H9 (cell line): Measurements from ENCODE around the gene MED22. TPM values are rescaled to one million over a fixed set of nuclear protein-coding genes. Genes with fewer than 3 reads are reported as not detected.

Experiments
- DNase-seq: peaks from one replicate; pipeline ENCODE4 v3.0.0-alpha.2; 2017
- H2AFZ ChIP-seq: one replicate; pipeline ENCODE4 v1.6.1; 2013; ENCODE audit warnings: mild to moderate bottlenecking, low read length, control low read depth, moderate library complexity
- H2AK5ac ChIP-seq: 2 replicates; pipeline ENCODE4 v1.6.1; 2013; ENCODE audit warnings: low read length, control low read depth, mixed read lengths; ENCODE audit not compliant: insufficient read length
- H2BK120ac ChIP-seq: one replicate; pipeline ENCODE4 v1.6.1; 2013; ENCODE audit warnings: low read depth, mild to moderate bottlenecking, low read length, control low read depth, inconsistent platforms; ENCODE audit not compliant: poor library complexity, severe bottlenecking
- H2BK12ac ChIP-seq: 2 replicates; pipeline ENCODE4 v1.6.1; 2013; ENCODE audit warnings: low read length, control low read depth, mixed read lengths, low read depth; ENCODE audit not compliant: insufficient read length
- H2BK15ac ChIP-seq: 2 replicates; pipeline ENCODE4 v1.6.1; 2013; ENCODE audit warnings: low read depth, low read length, control low read depth
- H2BK20ac ChIP-seq: one replicate; pipeline ENCODE4 v1.6.1; 2013; ENCODE audit warnings: low read depth, mild to moderate bottlenecking, low read length, control low read depth, inconsistent platforms; ENCODE audit not compliant: poor library complexity, severe bottlenecking
- H2BK5ac ChIP-seq: 2 replicates; pipeline ENCODE4 v1.6.1; 2013; ENCODE audit warnings: low read length, control low read depth, mixed read lengths; ENCODE audit not compliant: insufficient read length
- H3K14ac ChIP-seq: 2 replicates; pipeline ENCODE4 v1.6.1; 2013; ENCODE audit warnings: low read length, control low read depth; ENCODE audit not compliant: insufficient read depth
- H3K18ac ChIP-seq: 2 replicates; pipeline ENCODE4 v1.6.1; 2013; ENCODE audit warnings: low read depth, mild to moderate bottlenecking, mixed read lengths, low read length, control low read depth; ENCODE audit not compliant: insufficient read length
- H3K23ac ChIP-seq: 2 replicates; pipeline ENCODE4 v1.6.1; 2013; ENCODE audit warnings: low read length, control low read depth, mixed read lengths, low read depth; ENCODE audit not compliant: insufficient read length
- H3K23me2 ChIP-seq: 2 replicates; pipeline ENCODE4 v1.6.1; 2013; ENCODE audit warnings: low read depth, mild to moderate bottlenecking, mixed read lengths, low read length, control low read depth; ENCODE audit not compliant: insufficient read length, poor library complexity, severe bottlenecking
- H3K27ac ChIP-seq: 2 replicates; pipeline ENCODE4 v1.5.1; 2013; ENCODE audit warnings: low read length, control low read depth, mixed read lengths, low read depth; ENCODE audit not compliant: insufficient read length
- H3K27me3 ChIP-seq: 2 replicates; pipeline ENCODE4 v1.6.1; 2013; ENCODE audit warnings: low read length, control low read depth, inconsistent platforms; ENCODE audit not compliant: insufficient read depth
- H3K4ac ChIP-seq: 2 replicates; pipeline ENCODE4 v1.6.1; 2013; ENCODE audit warnings: low read depth, mild to moderate bottlenecking, control low read depth, inconsistent platforms, low read length, moderate library complexity
- H3K4me1 ChIP-seq: 2 replicates; pipeline ENCODE4 v1.6.1; 2013; ENCODE audit warnings: low read length, control low read depth, inconsistent platforms; ENCODE audit not compliant: insufficient read depth
- H3K4me2 ChIP-seq: 2 replicates; pipeline ENCODE4 v1.6.1; 2013; ENCODE audit warnings: low read length, control low read depth, mixed read lengths; ENCODE audit not compliant: insufficient read length, insufficient read depth
- H3K56ac ChIP-seq: 2 replicates; pipeline ENCODE4 v1.6.1; 2013; ENCODE audit warnings: low read depth, mild to moderate bottlenecking, mixed read lengths, low read length, control low read depth; ENCODE audit not compliant: insufficient read length
- H3K79me1 ChIP-seq: 2 replicates; pipeline ENCODE4 v1.6.1; 2013; ENCODE audit warnings: low read depth, mild to moderate bottlenecking, moderate library complexity, low read length, control low read depth, inconsistent platforms; ENCODE audit not compliant: insufficient read depth, poor library complexity, severe bottlenecking
- H3K79me2 ChIP-seq: 2 replicates; pipeline ENCODE4 v1.6.1; 2013; ENCODE audit warnings: low read length, control low read depth, inconsistent platforms; ENCODE audit not compliant: insufficient read depth
- H3K9ac ChIP-seq: 2 replicates; pipeline ENCODE4 v1.6.1; 2013; ENCODE audit warnings: low read length, control low read depth, mixed read lengths; ENCODE audit not compliant: insufficient read length; ENCODE audit errors: extremely low read depth
- H3K9me3 ChIP-seq: one replicate; pipeline ENCODE4 v1.6.1; 2013; ENCODE audit warnings: low read depth, low read length, inconsistent platforms; ENCODE audit not compliant: control insufficient read depth
- H3T11ph ChIP-seq: one replicate; pipeline ENCODE4 v1.6.1; 2013; ENCODE audit warnings: mild to moderate bottlenecking, low read length, control low read depth, inconsistent platforms
- H4K20me1 ChIP-seq: one replicate; pipeline ENCODE4 v1.6.1; 2013; ENCODE audit not compliant: control insufficient read depth, insufficient read length, insufficient read depth
- H4K5ac ChIP-seq: 2 replicates; pipeline ENCODE4 v1.6.1; 2013; ENCODE audit warnings: low read depth, mild to moderate bottlenecking, mixed read lengths, low read length, control low read depth; ENCODE audit not compliant: insufficient read length
- H4K8ac ChIP-seq: replicated peaks from 2 replicates; pipeline ENCODE4 v1.6.1; 2013; ENCODE audit warnings: low read length, control low read depth, mixed read lengths, low read depth; ENCODE audit not compliant: insufficient read length
- H4K91ac ChIP-seq: 2 replicates; pipeline ENCODE4 v1.6.1; 2013; ENCODE audit warnings: low read depth, mild to moderate bottlenecking, moderate library complexity, mixed read lengths, low read length, control low read depth; ENCODE audit not compliant: insufficient read length
- H3K27ac Mint-ChIP-seq, 3 experiments: 2 replicates in 2 of 3; 3 replicates in 1 of 3; pipeline ENCODE4 v1.8.0; 2020 to 2021; ENCODE audit warnings: mixed read lengths in 3 of 3, mild to moderate bottlenecking in 1 of 3, moderate library complexity in 1 of 3
- H3K27me3 Mint-ChIP-seq: 2 replicates; pipeline ENCODE4 v1.8.0; 2021; ENCODE audit warnings: low read depth, mild to moderate bottlenecking, moderate library complexity, mixed read lengths
- H3K36me3 Mint-ChIP-seq, 3 experiments: 2 replicates in 2 of 3; 3 replicates in 1 of 3; pipeline ENCODE4 v1.8.0; 2020 to 2021; ENCODE audit warnings: low read depth in 3 of 3, mixed read lengths in 3 of 3; ENCODE audit not compliant: insufficient read depth in 1 of 3
- H3K4me1 Mint-ChIP-seq, 2 experiments: 2 replicates each; pipeline ENCODE4 v1.8.0; 2020; ENCODE audit warnings: mixed read lengths in 2 of 2
- H3K4me3 Mint-ChIP-seq, 2 experiments: 2 replicates in 1 of 2; 3 replicates in 1 of 2; pipeline ENCODE4 v1.8.0; 2020 to 2021; ENCODE audit warnings: mild to moderate bottlenecking in 2 of 2, mixed read lengths in 2 of 2, moderate library complexity in 1 of 2
- H3K9me3 Mint-ChIP-seq, 2 experiments: 2 replicates in 1 of 2; 3 replicates in 1 of 2; pipeline ENCODE4 v1.8.0; 2020; ENCODE audit warnings: mild to moderate bottlenecking in 2 of 2, mixed read lengths in 2 of 2, moderate library complexity in 1 of 2
- CTCF ChIP-seq: fragments of 200-600 bp; sonication (generic); conservative IDR thresholded peaks from 3 replicates; pipeline ENCODE4 v1.8.0; 2021; ENCODE audit warnings: antibody characterized with exemption, mild to moderate bottlenecking
- WGBS: extraction: QIAGEN DNeasy Blood & Tissue Kit; methylation state at CpG from one replicate; pipeline ENCODE4 v1.1.7; 2013; ENCODE audit warnings: missing lambda C conversion rate, low lambda C conversion rate, mixed read lengths; ENCODE audit not compliant: insufficient read length; ENCODE audit errors: extremely low coverage; 5-methylcytosine and 5-hydroxymethylcytosine counted together
- total RNA-seq: library from RNA; stranded (reverse); gene quantifications from 2 replicates; pipeline ENCODE4 v1.2.1, GENCODE V29; 2021

Gene MED22
- total RNA-seq, 1 experiment from 2014 or later: 60.1 TPM

- H3K36me3 Mint-ChIP-seq: peaks cover 9 to 10% (median 9%) of the 10 kb centered on the region in 3 experiments; a peak in 6 of 7 replicates
These were observed 38.3 kb downstream of the MED22 start for GRCh38 chr9:133309608-133310007.

More at GRCh38 chr9:133309608-133310007, 38.3 kb downstream of the MED22 start:
- no peaks in the 10 kb centered on the region for H3K9me3 ChIP-seq
- H3K56ac ChIP-seq: no peak overlapping the region
- no peaks in the 10 kb centered on the region for H3K27me3 ChIP-seq
- no peaks in the 10 kb centered on the region for H3K23me2 ChIP-seq
- H3K27me3 Mint-ChIP-seq: peaks cover 38% of the 10 kb centered on the region
- H2AFZ ChIP-seq: no peak overlapping the region
- no peak for TF ChIP-seq CTCF
- no peak overlapping the region for H3K23ac ChIP-seq
- H2BK5ac ChIP-seq: no peak overlapping the region
- H3K18ac ChIP-seq: no peak overlapping the region
- H3K9ac ChIP-seq: no peak overlapping the region
- no peaks in the 10 kb centered on the region for H4K20me1 ChIP-seq
- H3K27ac Mint-ChIP-seq: no peak overlapping the region; a peak in 1 of 7 replicates
- H2BK12ac ChIP-seq: no peak overlapping the region
- no peak overlapping the region for H3T11ph ChIP-seq
- no peak overlapping the region for H3K4me2 ChIP-seq
- H3K14ac ChIP-seq: no peak overlapping the region
- DNase-seq: no peak
- no peak overlapping the region for H3K27ac ChIP-seq
- H4K5ac ChIP-seq: no peak overlapping the region
- H3K9me3 Mint-ChIP-seq: peaks cover 10 to 12% of the 10 kb centered on the region in 2 experiments
- H2BK20ac ChIP-seq: no peak overlapping the region
- H3K4me1 Mint-ChIP-seq: no peaks in the 10 kb centered on the region
- no peak overlapping the region for H3K4ac ChIP-seq
- no CpG with 5 or more reads among the region's 6 CpGs for WGBS
- no peak overlapping the region for H3K4me3 Mint-ChIP-seq
- no peak overlapping the region for H2BK15ac ChIP-seq
- no peak overlapping the region for H4K8ac ChIP-seq
- no peaks in the 10 kb centered on the region for H3K4me1 ChIP-seq
- H3K79me2 ChIP-seq: no peaks in the 10 kb centered on the region
- no peaks in the 10 kb centered on the region for H3K79me1 ChIP-seq
- H2BK120ac ChIP-seq: no peak overlapping the region
- H4K91ac ChIP-seq: no peak overlapping the region
- no peak overlapping the region for H2AK5ac ChIP-seq
